Suprapubic skin (tissue), 4 donors: ENCODE measurements around the gene CTAG1B. TPM values are rescaled to one million over a fixed set of nuclear protein-coding genes. Genes with fewer than 3 reads are reported as not detected.

Source experiments
- DNase-seq, 2 donors: peaks; one replicate each; pipeline ENCODE4 v3.0.0-alpha.2; 2019; ENCODE audit warnings: low spot score in 2 of 2
- H3K27ac ChIP-seq: fragments of 200-600 bp; sonication (generic); one replicate; pipeline ENCODE4 v1.5.1; 2019
- H3K27me3 ChIP-seq: fragments of 200-600 bp; sonication (generic); one replicate; pipeline ENCODE4 v1.5.1; 2019
- H3K36me3 ChIP-seq: fragments of 200-600 bp; sonication (generic); one replicate; pipeline ENCODE4 v1.5.1; 2019
- H3K4me1 ChIP-seq: fragments of 200-600 bp; sonication (generic); one replicate; pipeline ENCODE4 v1.5.1; 2019
- H3K4me3 ChIP-seq: fragments of 200-600 bp; sonication (generic); one replicate; pipeline ENCODE4 v1.5.1; 2019; ENCODE audit warnings: mild to moderate bottlenecking
- H3K9me3 ChIP-seq: fragments of 200-600 bp; sonication (generic); one replicate; pipeline ENCODE4 v1.5.1; 2019
- EP300 ChIP-seq: sonication (generic); formaldehyde crosslinking; IDR thresholded peaks from one replicate; pipeline ENCODE4 v1.6.1; 2017; ENCODE audit warnings: antibody characterized with exemption
- POLR2A ChIP-seq, 2 donors: fragments of 450-650 bp; IDR thresholded peaks; one replicate each; pipeline ENCODE4 v1.6.1; 2017; ENCODE audit warnings: antibody characterized with exemption in 2 of 2, mild to moderate bottlenecking in 2 of 2, moderate library complexity in 2 of 2
- POLR2AphosphoS5 ChIP-seq, 3 donors: sonication (generic); formaldehyde crosslinking; IDR thresholded peaks; one replicate each; pipeline ENCODE4 v1.6.1; 2017; ENCODE audit warnings: antibody characterized with exemption in 3 of 3
- WGBS: methylation state at CpG from one replicate; pipeline ENCODE4 v1.1.5; 2018; 5-methylcytosine and 5-hydroxymethylcytosine counted together
- total RNA-seq, 4 donors: library from RNA; depleted of rRNA; stranded (reverse); fragments of >200 nt; gene quantifications; one replicate each; pipeline ENCODE4 v1.1.0, GENCODE V29; 2016
- TF ChIP-seq, protein P1 (sequence below), 2 donors: fragments of 200-600 bp in 1 of 2; fragments of 450-650 bp in 1 of 2; sonication (generic) in 1 of 2; IDR thresholded peaks; one replicate each; pipeline ENCODE4 v1.5.1; 2016 to 2019; ENCODE audit warnings: antibody characterized with exemption in 2 of 2, mild to moderate bottlenecking in 1 of 2, moderate library complexity in 1 of 2

CTAG1B gene
- total RNA-seq, 4 donors from 2014 or later, result not detected

DNA sequence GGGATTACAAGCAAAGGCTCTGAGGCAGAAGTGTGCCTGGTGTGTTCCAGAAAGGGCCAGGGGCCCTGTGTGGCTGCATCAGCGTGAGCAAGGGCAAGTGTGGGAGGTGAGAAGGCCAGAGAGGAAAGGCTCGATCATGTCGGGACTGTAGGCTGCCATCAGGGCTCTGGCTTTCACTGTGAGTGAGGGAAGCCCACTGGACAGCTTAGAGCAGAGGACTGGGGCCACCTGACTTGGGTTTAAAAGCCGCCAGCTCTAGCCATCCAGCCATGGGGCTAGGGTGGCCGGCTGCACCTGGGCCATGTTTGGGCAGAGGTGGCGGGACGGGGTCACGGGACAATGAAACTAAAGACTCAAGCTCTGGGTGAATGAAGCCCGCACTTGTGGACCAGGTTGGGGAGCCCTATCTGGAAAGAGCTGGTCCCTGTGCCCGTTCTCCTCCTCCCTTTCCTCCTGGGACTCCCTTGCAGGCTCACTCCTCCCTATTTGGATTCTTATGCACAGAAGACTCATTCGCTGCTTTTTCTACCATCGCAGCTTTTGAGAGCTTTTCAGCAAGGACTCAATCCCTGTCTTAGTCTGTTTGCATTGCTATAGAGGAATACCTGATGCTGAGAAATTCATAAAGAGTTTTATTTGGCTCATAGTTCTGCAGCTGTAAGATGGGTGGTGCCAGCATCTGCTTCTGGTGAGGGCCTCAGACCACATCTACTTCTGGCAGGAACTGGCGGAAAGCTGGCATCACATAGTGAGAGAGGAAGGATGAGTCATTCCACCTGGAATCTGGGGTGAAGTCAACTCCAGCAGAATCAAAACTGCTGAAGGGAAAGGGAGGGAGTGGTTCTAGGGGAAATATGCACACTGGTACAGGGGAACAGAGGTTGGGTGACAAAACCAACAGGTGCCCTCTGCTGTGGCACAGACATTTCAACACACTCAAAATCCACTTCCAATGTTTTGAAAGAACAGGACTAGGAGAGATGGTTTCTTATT is 15.3 kb downstream of the CTAG1B start:
- TF ChIP-seq EP300, result no peak
- TF ChIP-seq POLR2A (IDR thresholded peaks at IDR 0.05), result no peak
- TF ChIP-seq, protein P1, sequence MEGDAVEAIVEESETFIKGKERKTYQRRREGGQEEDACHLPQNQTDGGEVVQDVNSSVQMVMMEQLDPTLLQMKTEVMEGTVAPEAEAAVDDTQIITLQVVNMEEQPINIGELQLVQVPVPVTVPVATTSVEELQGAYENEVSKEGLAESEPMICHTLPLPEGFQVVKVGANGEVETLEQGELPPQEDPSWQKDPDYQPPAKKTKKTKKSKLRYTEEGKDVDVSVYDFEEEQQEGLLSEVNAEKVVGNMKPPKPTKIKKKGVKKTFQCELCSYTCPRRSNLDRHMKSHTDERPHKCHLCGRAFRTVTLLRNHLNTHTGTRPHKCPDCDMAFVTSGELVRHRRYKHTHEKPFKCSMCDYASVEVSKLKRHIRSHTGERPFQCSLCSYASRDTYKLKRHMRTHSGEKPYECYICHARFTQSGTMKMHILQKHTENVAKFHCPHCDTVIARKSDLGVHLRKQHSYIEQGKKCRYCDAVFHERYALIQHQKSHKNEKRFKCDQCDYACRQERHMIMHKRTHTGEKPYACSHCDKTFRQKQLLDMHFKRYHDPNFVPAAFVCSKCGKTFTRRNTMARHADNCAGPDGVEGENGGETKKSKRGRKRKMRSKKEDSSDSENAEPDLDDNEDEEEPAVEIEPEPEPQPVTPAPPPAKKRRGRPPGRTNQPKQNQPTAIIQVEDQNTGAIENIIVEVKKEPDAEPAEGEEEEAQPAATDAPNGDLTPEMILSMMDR (IDR thresholded peaks at IDR 0.05), result no peak
- TF ChIP-seq POLR2AphosphoS5 (IDR thresholded peaks at IDR 0.05), result no peak
- DNase-seq, result peak in 1 of 2 donors; percentile 27
- Histone ChIP-seq H3K9me3 (no peaks in the 10 kb centered on the region), H3K27ac (no peak overlapping the region), H3K36me3 (no peaks in the 10 kb centered on the region), H3K27me3 (no peaks in the 10 kb centered on the region), H3K4me1 (peaks cover 14% of the 10 kb centered on the region), H3K4me3 (no peak overlapping the region)
- whole genome bisulfite sequencing, result 72% methylated on average over 13 of the region's 13 CpGs

DNA sequence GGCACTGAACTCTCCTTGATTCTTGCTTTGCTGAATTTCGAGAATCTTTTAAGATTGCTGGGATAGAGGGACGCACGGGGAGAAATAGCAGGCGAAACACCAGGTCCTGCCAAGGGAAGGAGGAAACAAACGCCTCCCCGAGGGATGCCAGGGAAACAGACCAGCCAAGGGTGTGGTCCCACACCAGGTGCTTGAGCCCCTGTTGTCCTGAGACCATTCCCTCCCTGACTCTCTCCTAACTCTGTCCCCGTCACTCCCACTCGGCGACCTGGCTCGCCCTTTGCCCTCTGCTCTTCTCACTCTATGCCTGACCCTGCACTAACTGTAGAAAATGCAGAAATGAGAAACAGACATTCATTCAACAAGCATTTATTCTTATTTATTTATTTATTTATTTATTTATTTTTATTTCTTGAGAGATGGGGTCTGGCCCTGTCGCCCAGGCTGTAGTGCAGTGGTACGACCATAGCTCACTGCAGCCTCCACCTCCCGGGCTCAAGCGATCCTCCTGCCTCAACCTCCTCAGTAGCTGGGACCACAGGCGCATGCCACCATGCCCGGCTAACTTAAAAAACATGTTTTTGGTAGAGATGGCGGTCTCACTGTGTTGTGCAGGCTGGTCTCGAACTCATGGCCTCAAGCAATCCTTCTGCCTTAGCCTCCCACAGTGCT is 16.2 kb downstream of the CTAG1B start:
- TF ChIP-seq EP300 (no peak), POLR2AphosphoS5 (IDR thresholded peaks at IDR 0.05) (no peak), POLR2A (IDR thresholded peaks at IDR 0.05) (no peak)
- TF ChIP-seq, protein P1 (IDR thresholded peaks at IDR 0.05), result no peak
- H3K4me3 ChIP-seq, result no peak overlapping the region
- no peak for DNase-seq
- no peaks in the 10 kb centered on the region for H3K9me3 ChIP-seq
- H3K27ac ChIP-seq, result no peak overlapping the region
- H3K36me3 ChIP-seq, result no peaks in the 10 kb centered on the region
- H3K4me1 ChIP-seq, result peaks cover 14% of the 10 kb centered on the region
- WGBS, result 85% methylated on average over 18 of the region's 18 CpGs
- no peaks in the 10 kb centered on the region for H3K27me3 ChIP-seq

DNA sequence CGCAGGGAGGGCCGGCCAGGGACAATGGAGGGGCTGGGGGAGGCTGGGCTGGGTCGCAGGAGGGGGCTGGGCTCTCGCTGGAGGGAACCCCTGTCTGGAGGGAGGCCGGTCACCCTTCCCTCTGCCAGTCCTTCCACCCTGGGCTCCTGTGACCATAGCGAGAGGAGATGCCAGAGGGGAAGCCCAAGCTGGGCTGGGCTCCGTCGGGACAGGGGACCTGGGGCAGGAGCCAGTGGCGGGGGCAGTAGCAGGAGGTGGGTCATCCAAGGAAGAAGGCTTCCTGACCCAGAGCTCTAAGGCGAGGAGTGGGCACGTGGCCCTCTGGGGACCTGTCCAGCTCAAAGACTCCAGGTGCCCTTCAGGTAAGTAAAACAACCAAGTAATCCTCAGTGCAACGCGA is 16.9 kb downstream of the CTAG1B start:
- H3K9me3 ChIP-seq, result no peaks in the 10 kb centered on the region
- DNase-seq, result peak in 1 of 2 donors; percentile 48
- H3K27me3 ChIP-seq, result no peaks in the 10 kb centered on the region
- peaks cover 14% of the 10 kb centered on the region for H3K4me1 ChIP-seq
- 81% methylated on average over 13 of the region's 13 CpGs for WGBS
- H3K27ac ChIP-seq, result no peak overlapping the region
- no peak overlapping the region for H3K4me3 ChIP-seq
- TF ChIP-seq POLR2A (IDR thresholded peaks at IDR 0.05), result no peak
- no peak for TF ChIP-seq POLR2AphosphoS5 (IDR thresholded peaks at IDR 0.05)
- no peak for TF ChIP-seq EP300
- TF ChIP-seq, protein P1 (IDR thresholded peaks at IDR 0.05), result no peak
- H3K36me3 ChIP-seq, result no peaks in the 10 kb centered on the region

DNA sequence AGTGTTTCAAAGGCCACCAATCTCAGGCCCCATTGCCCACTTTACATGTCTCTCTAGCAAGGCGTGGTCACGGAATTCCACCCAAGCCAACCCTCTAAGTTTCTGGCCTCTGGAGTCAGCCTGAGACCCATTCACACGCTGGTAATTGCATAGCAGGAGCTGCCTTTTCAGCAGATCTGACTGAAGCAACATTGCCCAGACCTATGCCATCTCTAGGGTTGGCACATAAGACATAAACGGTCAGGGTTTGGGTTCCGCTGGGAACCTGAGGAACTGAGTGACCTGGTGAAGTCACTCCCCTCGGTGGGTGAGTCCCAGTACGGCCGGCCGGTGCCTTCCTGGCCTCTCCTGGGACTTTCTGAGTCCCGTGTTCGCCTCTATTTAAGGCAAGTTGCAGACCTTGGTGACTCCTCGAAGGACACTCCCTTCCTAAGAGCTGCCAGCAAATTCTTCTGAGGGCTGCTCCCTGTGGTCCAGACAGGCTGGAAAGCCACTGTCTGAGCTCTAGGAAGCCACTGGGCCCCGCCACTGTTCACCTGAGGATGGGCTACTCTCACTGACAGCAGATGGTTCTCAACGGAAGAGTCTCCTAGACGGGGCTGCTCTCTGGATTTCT is 18.2 kb downstream of the CTAG1B start:
- 78% methylated on average over 11 of the region's 15 CpGs for WGBS
- no peak overlapping the region for H3K4me3 ChIP-seq
- no peak overlapping the region for H3K27ac ChIP-seq
- H3K36me3 ChIP-seq, result no peaks in the 10 kb centered on the region
- no peaks in the 10 kb centered on the region for H3K27me3 ChIP-seq
- no peak for DNase-seq
- H3K4me1 ChIP-seq, result peaks cover 14% of the 10 kb centered on the region
- TF ChIP-seq, protein P1 (IDR thresholded peaks at IDR 0.05), result no peak
- TF ChIP-seq EP300 (no peak), POLR2AphosphoS5 (IDR thresholded peaks at IDR 0.05) (no peak), POLR2A (IDR thresholded peaks at IDR 0.05) (no peak)
- no peaks in the 10 kb centered on the region for H3K9me3 ChIP-seq
